GM04504 (cell line): ENCODE data around the gene HUNK.

ENCODE experiments used
- DNase-seq: peaks from one replicate; pipeline ENCODE4 v3.0.0-alpha.2; 2012; ENCODE audit warnings: low read depth

The HUNK gene

DNA sequence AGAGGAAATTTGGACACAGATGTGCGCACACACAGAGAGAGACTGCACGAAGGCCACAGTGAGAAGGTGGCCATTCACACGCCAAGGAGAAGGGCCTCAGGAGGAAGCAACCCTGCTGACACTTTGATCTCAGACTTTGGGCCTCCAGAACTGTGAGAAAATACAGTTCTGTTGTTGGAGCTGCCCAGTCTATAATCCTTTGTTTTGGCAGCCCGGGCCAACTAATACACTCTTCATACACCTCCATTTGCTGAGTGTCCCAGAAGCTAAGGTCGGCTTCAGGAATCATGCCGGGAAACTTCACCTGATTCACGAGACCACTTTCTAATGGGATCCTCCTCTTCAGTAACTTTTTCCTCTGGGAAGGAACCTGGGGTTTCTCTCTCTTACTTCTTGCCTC lies 23.2 kb downstream of the HUNK start:
- DNase-seq, result no peak

DNA sequence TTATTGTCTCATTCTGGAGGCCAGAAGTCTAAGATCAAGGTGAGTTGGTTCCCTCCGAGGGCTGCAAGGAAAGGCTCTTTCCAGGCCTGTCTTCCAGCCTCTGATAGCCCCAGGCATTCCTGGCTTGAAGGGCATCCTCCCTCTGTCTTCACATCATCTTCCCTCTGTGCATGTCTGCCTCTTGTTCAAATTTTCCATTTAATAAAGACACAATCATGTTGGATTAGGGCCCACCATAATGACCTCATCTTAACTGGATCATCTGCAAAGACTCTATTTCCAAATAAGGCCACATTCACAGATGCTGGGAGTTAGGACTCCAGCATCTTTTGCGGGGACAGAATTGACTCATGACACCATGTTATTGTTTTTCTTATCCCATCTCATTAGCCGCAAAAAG lies 24.5 kb downstream of the HUNK start:
- peak; percentile 68 for DNase-seq

DNA sequence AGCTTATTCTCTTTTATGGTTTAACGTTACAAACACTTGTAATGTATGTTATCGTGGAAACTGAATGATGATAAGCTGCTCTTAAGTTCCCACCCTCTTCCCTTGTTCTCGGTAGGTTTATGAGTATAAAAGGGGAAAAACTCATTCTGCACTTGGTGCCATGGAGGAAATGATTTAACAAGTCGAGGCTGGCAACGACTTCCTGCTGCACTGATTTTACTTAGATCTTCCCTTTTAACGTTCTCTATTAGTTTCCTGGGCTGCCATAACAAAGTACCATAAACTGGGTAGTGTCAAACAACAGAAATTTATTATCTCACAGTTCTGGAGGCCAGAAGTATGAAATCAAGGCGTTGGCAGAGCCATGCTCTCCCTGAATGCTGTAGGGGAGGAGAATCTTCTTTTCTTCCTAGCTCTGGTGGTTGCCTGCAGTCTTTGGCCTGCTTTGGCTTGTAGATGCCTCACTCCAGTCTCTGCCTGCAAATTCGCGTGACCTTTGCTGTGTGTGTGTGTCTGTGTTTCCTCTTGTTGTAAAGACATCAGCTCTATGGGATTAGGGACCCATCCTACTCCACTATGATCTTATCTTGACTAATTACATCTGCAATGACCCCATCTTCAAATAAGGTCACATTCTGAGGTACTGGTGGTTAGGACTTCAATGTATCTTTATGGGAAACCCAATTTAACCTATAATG lies 26.3 kb downstream of the HUNK start:
- DNase-seq, result no peak

DNA sequence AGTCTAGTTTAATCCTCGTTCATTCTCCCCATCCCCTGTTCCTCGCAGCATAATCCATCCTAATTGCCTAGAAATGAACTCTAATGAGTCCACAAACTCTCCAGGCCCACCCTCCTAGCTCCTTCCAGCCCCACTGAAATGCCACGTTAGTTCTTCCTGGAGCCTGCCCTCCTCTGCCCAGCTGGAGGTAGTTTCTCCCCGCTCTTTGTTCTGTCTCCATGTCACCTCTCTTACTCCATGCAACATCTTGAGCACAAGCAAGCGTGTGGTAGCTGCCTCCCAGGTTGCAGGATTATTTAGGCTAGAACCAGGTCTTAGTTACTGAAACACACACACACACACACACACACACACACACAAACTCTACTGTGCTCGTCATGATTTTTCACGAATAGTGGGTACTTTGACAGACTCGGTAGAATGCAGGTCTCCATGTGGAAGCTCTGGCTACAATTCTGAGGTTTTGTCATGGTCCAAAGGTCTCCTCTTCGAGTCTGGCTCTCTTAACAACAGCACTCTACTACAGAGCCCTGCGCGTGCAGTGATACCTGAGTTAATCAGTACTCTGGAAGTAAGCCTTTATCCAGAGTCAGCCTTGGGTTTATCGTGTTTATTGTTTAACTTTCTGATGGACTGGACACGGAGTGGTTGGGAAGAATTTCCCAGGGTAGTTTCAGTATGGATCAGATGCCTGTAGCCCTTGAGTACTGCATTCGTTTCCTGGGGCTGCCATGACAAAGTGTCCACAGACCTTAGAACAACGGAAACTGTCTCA lies 27.5 kb downstream of the HUNK start:
- no peak for DNase-seq

DNA sequence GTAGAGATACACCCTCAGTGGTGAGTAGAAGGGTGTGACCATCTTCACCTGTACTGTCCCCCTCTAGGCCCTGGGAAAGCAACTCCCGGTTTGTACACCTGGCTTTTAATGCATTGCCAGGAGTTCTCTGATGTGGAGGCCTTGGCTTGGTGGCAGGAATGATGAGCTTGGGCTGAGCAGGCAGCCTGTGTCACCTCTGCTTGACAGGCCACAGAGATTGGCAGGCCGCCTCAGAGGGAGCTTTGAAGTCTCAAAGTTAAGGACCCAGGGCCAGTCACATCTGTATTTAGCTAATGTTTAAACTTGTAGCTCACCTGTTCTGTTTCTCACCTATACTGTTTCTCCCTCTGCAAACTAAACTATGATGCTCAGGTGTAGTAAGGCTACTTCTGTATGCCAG lies 28.5 kb downstream of the HUNK start:
- no peak for DNase-seq

DNA sequence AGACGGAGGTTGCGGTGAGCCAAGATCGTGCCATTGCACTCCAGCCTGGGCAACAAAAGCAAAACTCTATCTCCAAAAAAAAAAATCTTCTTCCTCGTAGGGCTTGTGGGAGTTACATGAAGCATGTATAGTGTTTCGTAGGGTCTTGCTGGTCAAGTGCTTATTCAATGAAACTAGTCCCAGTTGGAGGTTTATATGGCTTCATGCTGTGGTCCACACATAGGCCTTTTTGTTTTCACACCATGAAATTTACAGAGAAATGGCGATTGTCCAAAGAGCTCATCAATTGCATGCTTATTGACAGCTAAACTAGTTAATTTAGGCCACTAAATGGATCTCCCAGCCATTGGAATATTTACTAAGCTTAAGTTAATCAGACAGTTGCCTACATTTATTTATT lies 29.6 kb downstream of the HUNK start:
- DNase-seq, result no peak

DNA sequence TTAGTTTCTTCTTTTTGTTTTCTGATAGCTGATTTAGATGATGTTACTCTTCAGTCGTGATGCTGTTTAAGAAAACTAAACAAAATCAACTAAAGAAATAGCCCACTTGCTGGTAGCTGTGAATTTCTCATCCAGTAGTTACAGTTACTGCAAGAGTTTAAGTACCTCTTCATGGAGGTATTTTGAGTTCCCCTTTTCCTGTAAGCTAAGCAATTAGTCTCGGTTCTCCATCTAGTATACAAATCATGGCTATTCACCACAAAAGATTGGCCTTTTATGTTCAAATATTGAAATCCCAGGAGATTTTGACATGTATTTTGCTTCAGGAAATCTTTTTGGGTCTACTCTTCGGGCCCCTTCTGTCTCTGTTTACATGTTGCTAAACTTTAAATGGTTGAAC lies 31.1 kb downstream of the HUNK start:
- DNase-seq, result no peak

DNA sequence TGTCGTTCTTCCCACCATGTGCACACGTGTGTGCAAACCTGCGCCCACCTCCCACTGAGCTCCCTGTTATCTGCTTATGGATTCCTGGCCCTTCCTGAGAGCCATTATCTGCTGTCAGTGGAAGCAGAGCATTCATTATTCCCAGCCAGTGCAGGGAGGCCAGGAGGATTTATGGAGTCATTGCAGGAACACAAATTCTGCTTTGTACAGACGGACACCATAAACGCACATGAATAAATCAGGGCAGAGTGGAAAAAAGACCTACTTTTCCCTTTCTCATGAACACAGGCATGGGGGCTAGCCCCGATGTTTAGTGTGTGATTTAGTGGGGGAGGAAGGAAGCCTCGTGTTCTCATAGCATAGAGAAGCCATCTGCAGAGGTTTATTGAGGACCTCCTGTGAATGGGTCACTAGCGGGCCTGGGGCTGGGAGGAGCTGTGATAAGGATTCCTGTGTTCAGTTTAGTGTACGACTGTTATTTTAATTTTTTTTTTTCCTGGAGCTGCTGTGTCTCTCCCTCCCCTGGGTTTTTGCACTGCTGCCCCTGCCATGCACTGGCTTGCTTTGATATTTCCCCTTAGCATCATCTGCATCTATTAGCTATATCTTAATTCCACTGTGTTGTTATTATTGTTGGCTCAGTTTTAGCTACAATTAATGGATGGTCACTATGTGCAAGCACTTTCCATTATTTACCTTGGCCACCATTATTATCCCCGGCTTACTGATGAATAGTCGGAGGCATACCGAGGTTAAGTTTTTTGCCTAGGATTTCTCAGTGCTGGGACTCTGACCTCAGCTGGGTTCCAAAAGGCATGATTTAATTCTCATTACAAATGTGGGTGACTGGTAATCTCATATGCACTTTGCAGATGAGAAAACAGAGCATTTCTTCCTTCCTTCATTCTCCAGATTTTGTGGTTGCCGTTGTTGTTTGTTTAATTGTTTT lies 33.0 kb downstream of the HUNK start:
- no peak for DNase-seq

DNA sequence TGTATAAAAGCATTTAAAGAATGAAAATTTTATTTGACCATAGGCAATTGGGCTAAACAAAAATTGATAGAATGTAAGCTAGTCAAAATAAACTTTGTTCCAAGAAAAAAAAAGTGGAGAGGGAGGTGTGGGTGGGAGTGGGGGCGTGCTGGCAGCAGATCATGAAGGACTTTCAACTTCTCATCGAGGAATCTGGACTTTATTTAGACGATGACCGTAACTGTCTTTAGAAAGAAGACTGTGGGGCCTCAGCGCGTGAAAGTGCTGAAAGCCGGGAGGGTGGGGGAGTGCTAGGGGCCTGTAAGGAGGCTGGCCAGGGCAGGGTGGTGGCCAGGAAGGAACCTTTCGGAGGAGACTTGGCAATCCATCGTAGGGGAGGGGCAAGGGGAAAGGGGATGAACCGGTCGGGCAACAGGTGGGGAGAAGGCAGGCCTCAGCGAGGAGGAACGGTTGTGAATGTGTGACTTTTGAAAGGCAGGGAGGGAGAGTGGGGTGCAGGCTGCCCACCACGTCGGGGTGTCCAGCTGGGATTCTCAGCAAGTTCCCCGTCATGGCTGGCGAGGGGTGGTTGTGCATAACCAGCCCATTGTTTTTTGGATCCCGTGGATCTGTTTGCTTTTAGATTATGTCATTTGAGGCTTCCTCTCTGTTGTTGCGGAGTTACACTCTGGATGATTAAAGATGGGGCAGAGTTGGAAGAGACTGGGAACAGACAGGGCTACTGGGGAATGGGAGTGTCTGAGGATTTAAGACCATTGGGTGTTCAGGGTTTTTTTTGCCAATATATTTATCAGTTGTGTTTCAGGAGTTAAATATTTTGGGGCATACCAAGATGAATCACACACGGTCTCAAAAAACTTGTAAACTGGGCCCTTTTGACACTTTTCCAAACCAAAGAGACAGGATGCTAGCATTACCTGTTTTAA lies 35.5 kb downstream of the HUNK start:
- no peak for DNase-seq

DNA sequence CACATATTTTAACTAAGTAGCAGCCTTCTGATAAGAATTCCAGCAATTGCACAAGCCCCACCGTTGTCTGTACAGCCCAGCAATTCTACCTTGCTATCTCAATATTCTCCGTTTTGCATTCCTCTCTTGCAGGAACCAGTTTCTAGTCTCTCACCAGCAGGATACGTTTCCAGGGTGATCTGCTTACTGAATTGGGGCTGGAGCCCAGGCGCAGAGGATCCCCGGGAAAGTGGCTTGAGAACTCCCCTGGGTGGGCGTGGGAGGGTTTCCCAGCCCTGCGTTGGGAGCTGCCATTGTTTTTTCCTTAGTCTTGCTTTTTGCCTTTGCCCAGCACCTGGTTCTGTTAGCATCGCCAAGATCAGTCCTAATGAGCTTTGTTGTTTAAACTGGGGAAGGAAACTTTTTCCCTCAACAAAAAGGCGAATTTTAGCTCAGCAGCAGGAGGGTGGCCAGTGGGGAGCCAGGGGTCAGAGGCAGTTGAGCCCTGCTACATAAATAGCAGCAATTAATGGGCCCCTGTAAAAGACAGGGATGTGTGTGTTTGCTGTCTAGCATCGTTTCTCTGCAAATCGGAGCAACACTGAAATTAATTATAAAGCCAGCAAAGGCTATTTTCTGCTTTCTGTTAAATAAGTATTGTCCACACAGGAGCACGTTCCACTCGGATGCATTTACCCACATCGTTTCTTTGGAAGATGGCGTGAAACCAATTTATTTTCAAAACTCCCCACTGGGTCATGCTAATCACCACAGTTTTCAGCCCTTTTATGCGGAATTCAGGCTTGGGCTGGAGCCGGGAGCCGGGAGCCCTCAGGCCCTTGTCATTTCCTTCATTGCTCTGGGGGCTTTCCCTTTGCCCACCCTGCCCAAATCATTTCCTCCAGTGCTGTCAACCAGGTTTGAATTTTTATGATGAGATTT lies 36.6 kb downstream of the HUNK start:
- no peak for DNase-seq

DNA sequence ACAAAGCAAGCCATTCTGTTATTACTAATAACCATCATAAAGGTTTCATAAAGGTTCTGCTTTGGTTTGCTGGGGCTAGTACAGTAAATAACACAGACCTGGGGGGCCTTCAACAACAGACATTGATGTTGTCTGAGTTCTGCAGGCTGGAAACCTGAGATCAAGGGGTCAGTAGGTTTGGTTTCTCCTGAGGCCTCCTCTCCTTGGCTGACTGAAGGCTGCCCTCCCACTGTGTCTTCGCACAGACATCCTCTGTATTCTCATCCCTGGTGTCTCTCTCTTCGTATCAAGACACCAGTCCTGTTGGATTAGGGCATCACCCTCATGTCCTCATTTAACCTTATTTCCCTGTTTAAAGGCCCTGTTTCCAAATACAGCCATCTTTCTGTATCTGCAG lies 37.3 kb downstream of the HUNK start:
- no peak for DNase-seq

DNA sequence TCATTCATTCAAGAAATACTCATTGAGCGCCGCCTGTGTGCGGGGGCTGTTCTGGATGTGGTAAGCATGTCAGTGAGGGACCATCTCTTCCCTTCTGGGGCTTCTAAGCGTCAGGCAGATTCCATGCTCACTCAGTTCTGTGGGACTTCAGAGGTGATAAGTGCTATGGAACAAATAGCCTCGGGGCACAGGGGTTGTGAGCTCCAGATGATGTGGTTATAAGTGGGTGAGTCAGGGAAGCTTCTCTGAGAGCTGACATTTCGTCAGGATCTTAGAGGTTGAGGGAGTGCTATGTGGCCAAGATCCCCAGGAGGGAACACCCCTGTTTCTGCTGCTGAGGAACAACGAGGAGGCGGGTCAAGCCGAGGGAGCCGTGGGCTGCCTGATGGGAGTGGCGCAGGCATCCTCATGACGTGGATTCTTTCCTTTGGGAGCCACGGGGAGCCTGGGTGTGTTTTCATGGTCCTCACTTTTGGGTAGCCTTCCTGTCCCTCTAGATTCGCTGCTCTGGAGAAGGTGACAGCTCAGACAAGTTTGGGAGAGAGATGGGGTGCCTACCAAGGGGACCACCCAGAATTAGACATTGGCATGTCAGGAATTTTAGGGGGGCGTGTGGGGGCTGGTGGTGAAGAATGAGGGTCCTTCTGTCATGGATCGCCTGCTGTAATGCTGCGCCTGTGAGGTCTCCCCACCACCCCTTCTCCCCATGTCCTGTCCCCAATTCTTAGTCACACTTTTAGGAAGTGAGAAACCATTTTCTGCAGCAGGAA lies 38.5 kb downstream of the HUNK start:
- peak; percentile 94 for DNase-seq

DNA sequence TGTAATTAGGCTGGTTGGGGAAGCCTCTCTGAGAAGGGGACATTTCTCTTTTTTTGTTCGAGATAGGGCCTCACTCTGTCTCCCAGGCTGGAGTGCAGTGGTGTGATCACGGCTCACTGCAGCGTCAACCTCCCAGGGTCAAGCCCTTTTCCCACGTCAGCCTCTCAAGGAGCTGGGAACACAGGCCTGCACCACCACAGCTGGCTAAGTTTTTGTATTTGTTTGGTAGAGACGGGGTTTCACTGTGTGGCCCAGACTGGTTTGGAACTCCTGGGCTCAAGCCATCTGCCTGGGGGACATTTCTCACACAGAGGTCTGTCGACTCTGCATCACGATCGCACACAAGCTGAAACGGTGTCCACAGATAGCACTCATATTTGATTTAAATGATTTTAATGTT lies 39.7 kb downstream of the HUNK start:
- no peak for DNase-seq

DNA sequence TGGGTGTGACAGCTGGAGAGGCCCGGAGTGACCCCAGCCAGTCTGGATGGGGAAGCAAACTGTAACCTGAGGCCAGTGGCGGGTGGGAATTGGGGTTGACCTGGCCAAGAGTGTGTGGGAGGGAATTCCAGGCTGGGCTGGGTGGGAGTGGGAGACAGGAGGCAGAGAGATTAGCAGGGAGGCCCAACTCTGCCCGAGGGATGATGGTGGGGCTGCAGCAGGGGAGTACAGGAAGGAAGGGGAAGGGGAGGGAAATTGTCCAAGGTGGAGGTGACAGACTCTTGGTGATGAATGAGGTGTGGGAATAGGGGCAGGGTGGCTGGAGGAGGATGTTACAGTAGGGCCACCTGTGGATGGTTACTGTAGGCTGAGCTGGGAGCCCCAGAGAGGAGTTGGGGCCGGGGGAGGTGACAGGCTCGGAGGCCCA lies 40.4 kb downstream of the HUNK start:
- DNase-seq, result no peak

DNA sequence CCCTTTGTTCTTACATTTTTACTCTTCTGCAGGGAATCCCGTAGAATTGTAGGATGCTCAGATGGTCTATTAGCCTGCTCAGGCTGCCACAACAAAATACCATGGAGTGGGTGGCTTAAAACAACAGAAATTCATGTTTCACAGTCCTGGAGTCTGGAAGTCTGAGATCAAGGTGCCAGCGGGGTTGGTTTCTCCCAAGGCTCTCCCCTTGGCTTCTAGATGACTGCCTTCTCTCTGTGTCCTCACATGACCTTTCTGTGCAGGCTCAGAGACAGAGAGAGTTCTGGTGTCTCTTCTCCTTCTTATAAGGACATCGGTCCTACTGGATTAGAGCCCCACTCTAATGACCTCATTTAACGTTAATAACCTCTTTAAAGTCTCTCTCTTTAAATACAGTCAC lies 41.7 kb downstream of the HUNK start:
- no peak for DNase-seq

DNA sequence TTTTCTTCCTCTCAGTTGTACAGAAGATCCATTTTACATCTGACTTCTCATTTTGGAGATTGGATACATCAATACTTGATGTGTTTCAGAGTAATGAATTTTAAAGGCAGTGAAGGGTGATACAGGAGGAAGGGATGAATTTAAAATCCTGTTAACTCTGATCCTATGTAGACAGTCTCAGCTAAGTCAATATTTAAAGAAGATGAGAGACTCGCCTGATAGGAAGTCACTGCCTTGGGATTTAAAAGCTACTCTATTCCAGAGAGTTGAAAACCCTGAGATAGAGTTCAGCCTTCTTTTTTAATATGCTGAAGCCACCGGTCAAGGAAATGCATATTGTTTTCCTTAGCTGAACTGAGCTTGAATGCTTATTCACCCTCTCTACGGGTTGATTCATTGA lies 42.7 kb downstream of the HUNK start:
- DNase-seq, result no peak

DNA sequence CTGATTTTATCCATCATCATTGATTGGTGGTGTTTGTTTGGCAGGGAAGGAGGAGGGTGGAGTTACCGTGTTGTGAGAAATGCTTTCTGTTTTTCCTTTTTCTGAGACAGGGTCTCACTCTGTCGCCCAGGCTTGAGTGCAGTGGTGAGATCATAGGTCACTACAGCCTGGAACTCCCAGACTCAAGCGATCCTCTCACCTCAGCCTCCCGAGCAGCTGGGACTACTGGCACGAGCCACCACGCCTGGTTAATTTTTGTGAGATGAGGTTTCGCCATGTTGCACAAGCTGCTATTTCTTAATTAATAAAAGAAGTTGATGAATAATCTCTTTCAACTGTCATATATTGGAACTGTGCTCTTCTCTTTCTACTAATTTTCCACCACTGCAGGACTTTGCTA lies 44.3 kb downstream of the HUNK start:
- no peak for DNase-seq

DNA sequence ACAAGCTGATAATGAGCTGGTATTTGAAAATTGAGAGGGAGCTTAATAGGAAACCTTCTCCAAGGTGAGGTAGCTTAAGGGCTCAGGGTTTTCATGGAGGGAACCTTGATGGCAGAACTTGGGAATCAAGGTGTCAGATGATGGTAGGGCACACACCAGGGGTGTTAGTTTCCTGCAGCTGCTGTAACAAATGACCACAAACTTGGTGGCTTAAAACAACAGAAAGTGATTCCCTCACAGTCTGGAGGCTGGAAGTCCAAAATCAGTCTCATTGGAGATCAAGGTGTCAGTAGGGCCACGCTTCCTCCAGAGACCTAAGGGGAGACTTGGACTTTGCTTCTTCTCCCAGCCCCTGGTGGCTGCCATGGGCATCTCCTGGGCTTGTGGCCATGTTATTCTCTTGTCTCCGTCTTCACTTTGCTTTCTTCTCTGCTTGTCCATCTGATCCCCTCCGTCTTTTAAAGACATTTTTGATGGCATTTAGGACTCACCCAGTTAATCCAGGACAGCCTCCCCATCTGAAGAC lies 45.5 kb downstream of the HUNK start:
- no peak for DNase-seq

DNA sequence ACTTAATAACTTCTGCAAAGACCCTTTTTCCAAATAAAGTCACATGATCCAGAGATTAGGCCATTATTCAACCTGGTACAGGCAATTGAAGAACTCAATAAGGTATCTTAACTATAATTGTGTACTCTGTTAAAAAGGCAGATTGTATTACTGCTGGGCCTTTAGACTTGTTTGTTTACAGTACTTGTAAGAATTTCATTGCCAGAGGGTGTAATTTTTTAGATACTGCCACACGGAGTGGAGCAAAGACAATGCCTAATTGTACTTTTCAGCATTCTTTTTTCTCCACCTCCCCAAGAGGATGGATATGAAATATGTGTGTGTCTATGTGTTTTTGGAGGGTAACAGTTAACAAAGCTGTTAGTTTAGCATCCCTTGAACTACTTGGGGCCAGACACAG lies 47.5 kb downstream of the HUNK start:
- DNase-seq, result no peak
